HG03159 (cell line): ENCODE data around the gene NRDC.

Experiments
- ATAC-seq: cut with Tn5 transposase; IDR thresholded peaks from one replicate; pipeline ENCODE4 v1.9.1; 2021; ENCODE audit warnings: mild to moderate bottlenecking, moderate library complexity; ENCODE audit not compliant: unreplicated experiment

NRDC gene

DNA sequence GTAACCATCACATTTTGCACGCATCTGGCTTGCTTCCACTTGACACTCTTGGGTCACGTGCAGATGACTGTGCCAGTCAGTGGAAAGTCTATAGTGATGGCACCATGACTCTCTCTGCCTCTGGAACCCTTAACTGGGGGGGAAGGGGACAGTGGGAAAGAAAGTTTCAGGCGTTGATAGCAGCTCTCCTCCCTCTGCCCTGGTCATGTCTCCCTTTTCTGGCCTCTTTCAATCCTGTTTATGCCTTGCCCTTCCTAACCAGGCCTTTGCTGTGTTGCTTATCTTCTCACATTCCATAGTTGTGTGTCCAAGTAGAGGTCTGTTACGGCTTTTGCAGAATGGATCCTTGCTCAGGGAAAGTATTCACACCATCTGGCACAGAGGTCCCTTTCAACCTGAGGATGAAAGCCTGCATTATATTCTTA is 93.5 kb downstream of the NRDC start:
- no peak for ATAC-seq

DNA sequence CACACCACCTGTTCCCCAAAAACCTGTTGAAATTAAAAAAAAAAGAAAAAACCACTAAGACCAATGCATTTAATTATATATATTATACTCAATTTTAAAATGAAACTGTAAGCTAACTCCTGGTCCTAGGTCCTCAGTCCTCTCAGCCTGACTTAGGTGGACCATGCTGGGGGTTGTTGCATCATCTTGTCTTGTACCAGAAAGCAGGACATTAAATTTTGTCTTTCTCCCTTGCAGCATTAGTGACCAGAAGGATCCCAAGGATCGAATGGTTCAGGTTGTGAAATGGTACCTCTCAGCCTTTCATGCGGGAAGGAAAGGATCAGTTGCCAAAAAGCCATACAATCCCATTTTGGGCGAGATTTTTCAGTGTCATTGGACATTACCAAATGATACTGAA is 97.6 kb downstream of the NRDC start:
- no peak for ATAC-seq

DNA sequence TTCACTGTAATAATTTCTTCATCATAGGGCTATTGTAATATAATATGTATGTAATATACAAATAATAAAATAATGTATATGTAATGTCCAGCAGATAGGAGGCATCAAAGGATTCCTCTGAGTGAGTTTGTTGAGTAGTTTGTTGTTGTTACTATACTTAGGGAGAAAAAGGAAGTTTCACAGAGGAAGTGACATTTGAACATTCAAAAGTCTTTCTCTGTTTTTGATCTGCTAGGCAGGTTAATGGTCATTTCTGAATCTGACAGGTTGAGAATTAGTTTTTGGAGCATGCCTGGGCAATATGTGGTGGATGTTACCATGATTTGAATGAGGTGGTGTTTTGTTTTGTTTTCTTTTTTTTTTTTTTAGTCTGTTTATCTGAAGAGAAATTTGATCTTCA is 102.1 kb downstream of the NRDC start:
- ATAC-seq = no peak

DNA sequence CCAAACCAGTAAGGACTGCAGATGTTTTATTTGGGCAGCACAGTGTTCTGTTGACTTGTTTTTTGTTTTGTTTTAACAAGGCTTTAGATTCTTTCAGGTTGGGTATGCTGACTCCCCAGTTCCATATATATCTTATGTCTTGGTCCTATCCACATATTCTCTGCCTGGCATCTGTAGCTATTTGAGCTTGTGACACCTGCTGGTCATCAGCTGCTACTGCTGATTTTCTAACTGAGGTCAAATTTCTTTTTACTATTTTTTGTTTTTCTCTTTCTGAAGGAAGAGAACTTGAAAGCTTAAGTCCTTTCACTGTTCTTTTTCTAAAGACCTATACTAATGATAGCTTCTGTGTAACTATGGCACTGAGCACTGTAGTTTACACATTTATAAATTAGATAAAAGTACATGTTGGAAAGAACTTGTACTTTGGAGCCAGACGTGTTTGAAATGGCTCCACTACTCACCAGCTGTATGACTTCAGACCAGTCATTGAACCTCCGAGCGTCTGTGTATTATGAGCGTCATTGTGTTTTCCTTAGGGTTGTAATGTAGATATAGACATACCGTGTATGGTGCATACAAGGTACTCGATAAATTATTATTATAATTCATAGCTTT is 109.4 kb downstream of the NRDC start:
- no peak for ATAC-seq

- ATAC-seq = no peak
Observed at GRCh38 chr1:51761351-51761750, 117.2 kb downstream of the NRDC start.

- ATAC-seq = no peak
Observed at GRCh38 chr1:51760872-51761271, 117.7 kb downstream of the NRDC start.

DNA sequence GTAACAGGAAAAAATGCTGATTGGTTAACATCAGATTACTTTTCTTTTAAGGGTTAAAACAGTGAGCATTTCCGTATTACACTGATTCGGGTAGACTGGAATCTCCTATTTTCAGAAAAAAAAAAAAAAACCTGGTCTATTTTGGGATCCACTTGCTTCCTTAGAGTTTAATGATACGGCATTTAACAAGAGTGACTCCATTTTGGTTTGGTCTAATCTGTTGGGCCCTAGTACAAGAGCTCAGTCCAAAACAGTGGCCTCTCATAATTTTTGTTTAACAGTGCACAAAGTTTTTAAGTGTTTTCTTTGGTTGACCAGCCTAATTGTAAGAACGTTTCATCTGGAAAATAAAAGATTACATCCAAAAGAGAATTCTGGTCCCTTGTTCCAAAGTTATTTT is 120.2 kb downstream of the NRDC start:
- ATAC-seq = no peak

GRCh38 chr1:51756290-51756689 is 122.2 kb downstream of the NRDC start:
- ATAC-seq = no peak

- ATAC-seq = no peak
Observed at GRCh38 chr1:51755437-51755836, 123.1 kb downstream of the NRDC start.

GRCh38 chr1:51754666-51755065 is 123.9 kb downstream of the NRDC start:
- no peak for ATAC-seq

DNA sequence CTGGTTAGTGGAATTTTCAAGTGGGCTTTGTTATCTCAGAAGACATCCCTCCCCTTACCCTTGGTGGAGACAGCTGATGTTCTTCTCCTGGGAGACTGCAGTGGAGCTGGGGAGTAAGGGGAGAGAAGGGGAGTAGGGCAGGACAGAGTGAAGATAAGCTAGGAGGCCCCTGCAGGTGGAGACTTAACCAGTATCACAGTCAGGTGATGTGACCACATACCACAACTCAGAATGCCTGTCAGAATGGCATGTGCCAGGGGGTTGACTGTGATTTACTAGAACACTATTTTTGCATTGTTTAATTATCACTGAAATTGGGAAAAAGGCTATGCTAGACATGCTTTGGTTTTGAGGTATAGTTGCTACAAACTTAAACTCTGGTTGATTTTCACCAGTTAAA is 124.6 kb downstream of the NRDC start:
- ATAC-seq = no peak

DNA sequence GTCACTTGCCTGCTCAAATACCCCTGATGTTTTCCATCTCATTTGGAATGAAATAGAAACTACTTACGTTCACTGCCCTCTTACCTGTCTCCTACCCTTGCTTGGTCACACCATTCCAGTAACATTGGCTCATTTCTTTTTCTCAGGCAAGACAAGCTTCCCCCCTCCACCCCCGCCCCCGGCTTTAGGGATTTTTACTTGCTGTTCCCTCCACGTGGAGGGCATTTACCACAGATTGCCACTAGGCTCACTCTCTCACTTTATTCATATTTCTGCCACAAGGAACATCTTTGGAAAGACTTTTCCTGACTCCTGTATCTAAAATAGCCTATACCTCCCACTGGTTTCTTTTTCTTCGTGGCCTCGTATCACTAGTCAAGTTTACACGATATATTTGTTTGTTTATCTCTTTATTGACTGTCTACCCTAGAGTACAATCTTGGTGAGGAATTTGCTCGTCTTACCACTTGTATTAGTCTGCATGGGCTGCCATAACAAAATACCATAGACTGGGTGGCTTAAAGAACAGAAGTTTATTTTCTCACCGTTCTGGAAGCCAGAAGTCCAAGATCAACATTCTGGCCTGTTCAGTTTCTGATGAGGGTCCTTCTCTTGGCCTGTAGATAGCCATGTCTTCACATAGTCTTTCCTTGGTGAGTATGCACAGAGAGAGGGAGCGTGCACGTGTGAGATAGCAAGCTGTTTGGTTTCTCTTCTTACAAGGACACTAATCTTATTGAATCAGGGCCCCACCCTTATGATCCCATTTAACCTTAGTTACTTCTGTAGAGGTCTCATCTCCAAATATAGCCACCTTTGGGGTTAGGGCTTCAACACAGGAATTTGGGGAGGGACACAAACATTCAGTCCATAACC is 126.2 kb downstream of the NRDC start:
- no peak for ATAC-seq

DNA sequence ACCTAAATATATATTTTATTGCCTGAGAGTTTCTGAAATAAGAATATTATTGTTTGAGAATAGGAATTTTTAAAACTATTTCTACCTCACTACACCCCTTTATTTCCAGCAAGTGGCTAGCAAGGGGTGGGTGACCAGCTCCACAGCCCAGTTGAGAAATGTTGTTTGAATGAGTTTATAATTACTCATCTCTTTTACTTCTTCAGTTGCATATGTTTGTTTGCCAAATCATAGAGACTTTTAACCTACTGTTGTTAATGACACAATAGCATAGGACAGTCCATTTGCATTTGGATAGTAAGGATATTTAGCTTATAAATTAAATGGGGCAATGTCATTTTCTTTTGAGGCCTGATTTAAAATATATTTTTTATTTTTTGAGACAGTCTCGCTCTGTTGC is 127.8 kb downstream of the NRDC start:
- no peak for ATAC-seq

DNA sequence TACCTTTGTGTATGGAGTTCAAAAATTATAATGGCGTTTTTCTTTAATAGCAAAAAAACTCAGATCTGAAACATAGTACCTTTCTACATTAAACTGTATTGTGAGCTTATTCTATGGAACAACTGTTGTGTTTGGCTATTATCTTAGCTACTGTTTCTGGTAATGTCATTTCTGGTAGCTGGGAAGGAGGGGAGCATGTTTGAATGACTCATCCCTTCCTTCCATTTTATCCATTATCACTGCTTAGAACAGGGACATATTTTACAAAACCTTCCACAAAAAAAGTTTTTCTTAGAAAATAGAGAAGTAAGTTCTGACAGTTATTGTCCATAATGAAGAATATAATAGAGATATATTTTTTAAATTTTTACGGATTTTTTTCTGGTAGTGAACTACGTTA is 128.3 kb downstream of the NRDC start:
- ATAC-seq = no peak

DNA sequence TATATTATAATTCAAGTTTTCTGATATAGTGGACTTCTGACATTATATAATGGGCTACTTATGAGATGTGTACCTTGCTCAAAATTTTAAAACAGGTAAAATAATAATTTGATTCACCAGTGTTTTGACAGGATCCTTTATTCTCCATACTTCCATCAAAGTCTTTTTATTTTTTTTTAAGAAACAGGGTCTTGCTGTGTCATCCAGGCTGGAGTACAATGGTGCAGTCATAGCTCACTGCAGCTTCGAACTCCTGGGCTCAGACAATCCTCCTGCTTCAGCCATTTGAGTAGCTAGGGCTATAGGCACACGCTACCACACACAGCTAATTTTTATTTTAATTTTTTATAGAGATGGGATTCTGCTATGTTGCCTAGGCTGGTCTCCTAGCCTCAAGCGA is 129.4 kb downstream of the NRDC start:
- ATAC-seq = no peak

GRCh38 chr1:51745304-51745570 is 133.3 kb downstream of the NRDC start:
- ATAC-seq = no peak

- no peak for ATAC-seq
Observed at GRCh38 chr1:51744506-51745303, 133.8 kb downstream of the NRDC start.

DNA sequence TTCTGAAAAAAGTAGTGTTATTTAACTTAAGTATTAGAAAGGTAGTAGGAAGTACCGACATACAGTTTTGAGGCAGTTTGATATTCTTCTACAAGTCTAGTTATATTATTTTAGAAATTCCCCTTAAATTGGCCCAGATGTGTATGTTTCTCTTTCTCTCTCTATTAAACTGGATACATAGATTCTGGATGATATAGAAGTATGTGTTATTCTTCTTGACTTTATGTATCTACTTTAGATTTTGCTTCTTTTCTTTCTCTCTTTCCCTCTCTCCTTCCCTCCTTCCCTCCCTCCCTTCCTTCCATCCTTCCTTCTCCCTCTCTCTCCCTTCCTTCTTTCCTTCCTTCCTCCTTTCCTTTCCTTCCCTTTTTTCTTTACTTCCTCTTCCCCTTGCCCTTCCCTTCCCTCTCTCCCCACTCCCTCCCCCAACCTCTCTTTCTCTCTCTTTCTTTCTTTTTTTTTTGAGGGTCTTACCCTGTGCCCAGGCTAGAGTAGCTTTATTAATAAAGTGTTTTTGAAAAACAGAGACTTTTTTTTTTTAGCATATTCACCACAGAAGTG is 137.3 kb downstream of the NRDC start:
- ATAC-seq = no peak

- ATAC-seq = no peak
Observed at GRCh38 chr1:51740652-51741051, 137.9 kb downstream of the NRDC start.
